Heart right ventricle (tissue), 16 donors: ENCODE results near the gene CANT1. TPM values are rescaled to one million over a fixed set of nuclear protein-coding genes. Genes with fewer than 3 reads are reported as not detected.

Experiments
- ATAC-seq, 8 donors: fragments of 200-7000 bp; cut with Tn5 transposase; one replicate each; pipeline ENCODE4 v1.9.1; 2020; ENCODE audit warnings: mild to moderate bottlenecking in 8 of 8, moderate library complexity in 8 of 8, moderate number of reproducible peaks in 1 of 8
- DNase-seq, 2 donors: peaks; one replicate each; pipeline ENCODE4 v3.0.0-alpha.2; 2020
- H3K27ac ChIP-seq, 10 donors: fragments of 200-600 bp; sonication (generic) in 2 of 10; one replicate each; pipeline versions ENCODE4 v1.5.0 to v1.8.0; 2020 to 2022; ENCODE audit warnings: mild to moderate bottlenecking in 3 of 10
- H3K27me3 ChIP-seq, 7 donors: fragments of 200-600 bp; one replicate each; pipeline ENCODE4 v1.8.0; 2021 to 2022; ENCODE audit warnings: mild to moderate bottlenecking in 2 of 7
- H3K36me3 ChIP-seq, 9 donors: fragments of 200-600 bp; sonication (generic) in 1 of 9; one replicate each; pipeline versions ENCODE4 v1.5.0 to v1.8.0; 2020 to 2022; ENCODE audit warnings: mild to moderate bottlenecking in 2 of 9
- H3K4me1 ChIP-seq, 9 donors: fragments of 200-600 bp; sonication (generic) in 1 of 9; one replicate each; pipeline versions ENCODE4 v1.5.0 to v1.8.0; 2020 to 2022; ENCODE audit warnings: mild to moderate bottlenecking in 4 of 9
- H3K4me3 ChIP-seq, 10 donors: fragments of 200-600 bp; sonication (generic) in 2 of 10; one replicate each; pipeline versions ENCODE4 v1.5.0 to v1.8.0; 2020 to 2022; ENCODE audit warnings: mild to moderate bottlenecking in 7 of 10, moderate library complexity in 2 of 10
- H3K9me3 ChIP-seq, 11 donors: fragments of 200-600 bp in 10 of 11; sonication (generic) in 2 of 11; one replicate each; pipeline versions ENCODE4 v1.5.0 to v1.8.0; 2013 to 2022; ENCODE audit warnings: mild to moderate bottlenecking in 2 of 11, control low read depth in 1 of 11, moderate library complexity in 1 of 11
- WGBS, 2 donors: extraction: QIAGEN DNeasy Blood & Tissue Kit; methylation state at CpG; one replicate each; pipeline ENCODE4 v1.1.7; 2013; ENCODE audit warnings: inconsistent platforms in 1 of 2; 5-methylcytosine and 5-hydroxymethylcytosine counted together
- intact Hi-C, 10 donors: fragments of 100-400 bp; cut with DNase I; formaldehyde crosslinking; loops; one replicate each; pipeline versions ENCODE4 v1.11.1 to v1.14.2; 2022
- polyA plus RNA-seq, 2 donors: library from polyadenylated mRNA; stranded (reverse); fragments of 200-250 nt; gene quantifications; one replicate each; pipeline ENCODE4 v1.2.3, GENCODE V29; 2013
- total RNA-seq, 10 donors: library from RNA; stranded (reverse); fragmentation: NEBNext Ultra II Directional in 3 of 10; extraction: Animal tissue kit (Norgen Biotek cat#: 25700) in 3 of 10; gene quantifications; one replicate each; pipeline versions ENCODE4 v1.2.1 to v1.2.4, GENCODE V29; 2021 to 2023
- TF ChIP-seq, protein P1 (sequence below), 9 donors: fragments of 200-600 bp; sonication (generic) in 2 of 9; IDR thresholded peaks; one replicate each; pipeline versions ENCODE4 v1.5.0 to v1.8.0; 2021 to 2022; ENCODE audit warnings: antibody characterized with exemption in 9 of 9, mild to moderate bottlenecking in 5 of 9, moderate library complexity in 1 of 9
- donor health status: Arrhythmogenic right ventricular cardiomyopathy.
- donor health status: ischemic (EF 13 %, LVEDD 7.1; RV severe dilation, severe dysfunction).
- donor health status: healthy with polysubstance abuse.
- donor health status: DM: no; HTN: yes; CAD: no.
- donor health status: DM: no; HTN: no; CAD: no.
- donor health status: ischemic (EF 25% LVEDD 6.9; RV normal size, moderate dysfunction).
- donor health status: ischemic (EF 25% LVEDD 5.7; RV mildly dilated, moderate dysfunction).
- donor health status: healthy.
- donor health status: DM: yes; HTN: yes; CAD: no.
- donor health status: Ischemic cardiomyopathy.
- donor health status: ischemic (EF 35%, LVEDD 5.7; RV mildly dilated, moderate dysfunction).
- donor health status: nonischemic (EF 11% LVEDD 7.7; RV severe dilation, severe dysfunction).
- donor health status: DM: yes; HTN: yes; CAD: no.
- donor health status: PGD.
- donor health status: ischemic (EF 29% LVEDD 5.4; RV normal size, mild dysfunction).
- donor health status: nonischemic (EF 23%, LVEDD 6.1; RV moderate dilation, normal function).

CANT1 gene
- total and polyA plus RNA-seq, 12 donors = 4.1 to 33.4 (median 23.8) TPM

DNA sequence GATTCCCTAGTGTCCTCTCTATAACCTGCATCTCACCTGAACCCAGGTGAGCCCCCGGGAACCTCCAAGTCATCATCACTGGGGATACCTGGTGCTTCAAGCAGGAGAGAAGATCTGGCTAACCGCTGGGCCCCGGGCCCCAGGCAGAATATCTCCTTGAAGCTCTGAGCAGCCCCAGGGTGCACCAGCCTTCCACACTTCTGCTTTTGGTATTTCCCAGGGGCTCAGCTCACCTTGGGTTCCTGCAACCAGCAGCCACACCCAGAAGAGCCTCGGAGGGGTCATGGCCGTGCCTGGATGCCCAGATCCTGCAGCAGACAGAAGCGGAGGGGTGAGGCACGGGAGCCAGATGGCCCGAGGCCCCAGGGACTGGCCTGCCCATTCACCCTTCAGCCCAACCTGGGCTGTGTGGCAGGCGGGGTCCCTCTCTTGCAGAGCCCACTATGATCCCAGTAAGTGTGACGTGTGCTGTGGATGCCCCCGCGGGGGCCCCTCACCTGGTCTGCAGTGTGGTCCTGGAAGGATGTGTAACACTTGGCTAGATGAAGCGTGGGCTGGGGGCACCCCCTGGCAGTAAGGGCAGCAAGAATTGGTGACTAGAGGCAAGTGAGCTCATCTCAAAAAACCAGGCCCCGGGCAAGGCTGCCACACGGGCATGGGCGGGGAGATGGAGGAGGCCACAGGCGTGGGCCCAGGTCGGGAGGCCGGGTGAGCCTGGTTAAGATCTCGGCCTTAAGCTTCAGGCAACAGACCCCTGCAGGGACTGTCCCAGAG lies 32.5 kb downstream of the CANT1 start:
- Histone ChIP-seq H3K4me3 (peak overlapping the region in 8 of 10 donors; percentile 17 to 65 (median 48)), H3K4me1 (peaks cover 27 to 76% (median 64%) of the 10 kb centered on the region in 9 donors), H3K36me3 (peaks cover 0 to 32% (median 0%) of the 10 kb centered on the region in 9 donors), H3K9me3 (no peaks in the 10 kb centered on the region), H3K27me3 (no peaks in the 10 kb centered on the region), H3K27ac (peak overlapping the region in 9 of 10 donors; percentile 58 to 85 (median 80))
- intact Hi-C loops = loop anchor here in 1 of 10 donors (10.0 kb wide), 1 partner anchor 482 kb away; no protein-coding TSS in a partner anchor
- ATAC-seq (no peak), DNase-seq (no peak)
- TF ChIP-seq, protein P1, sequence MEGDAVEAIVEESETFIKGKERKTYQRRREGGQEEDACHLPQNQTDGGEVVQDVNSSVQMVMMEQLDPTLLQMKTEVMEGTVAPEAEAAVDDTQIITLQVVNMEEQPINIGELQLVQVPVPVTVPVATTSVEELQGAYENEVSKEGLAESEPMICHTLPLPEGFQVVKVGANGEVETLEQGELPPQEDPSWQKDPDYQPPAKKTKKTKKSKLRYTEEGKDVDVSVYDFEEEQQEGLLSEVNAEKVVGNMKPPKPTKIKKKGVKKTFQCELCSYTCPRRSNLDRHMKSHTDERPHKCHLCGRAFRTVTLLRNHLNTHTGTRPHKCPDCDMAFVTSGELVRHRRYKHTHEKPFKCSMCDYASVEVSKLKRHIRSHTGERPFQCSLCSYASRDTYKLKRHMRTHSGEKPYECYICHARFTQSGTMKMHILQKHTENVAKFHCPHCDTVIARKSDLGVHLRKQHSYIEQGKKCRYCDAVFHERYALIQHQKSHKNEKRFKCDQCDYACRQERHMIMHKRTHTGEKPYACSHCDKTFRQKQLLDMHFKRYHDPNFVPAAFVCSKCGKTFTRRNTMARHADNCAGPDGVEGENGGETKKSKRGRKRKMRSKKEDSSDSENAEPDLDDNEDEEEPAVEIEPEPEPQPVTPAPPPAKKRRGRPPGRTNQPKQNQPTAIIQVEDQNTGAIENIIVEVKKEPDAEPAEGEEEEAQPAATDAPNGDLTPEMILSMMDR (IDR thresholded peaks at IDR 0.05) = no peak
- 69 to 77% methylated on average over 20 of the region's 20 CpGs for WGBS, 2 donors

DNA sequence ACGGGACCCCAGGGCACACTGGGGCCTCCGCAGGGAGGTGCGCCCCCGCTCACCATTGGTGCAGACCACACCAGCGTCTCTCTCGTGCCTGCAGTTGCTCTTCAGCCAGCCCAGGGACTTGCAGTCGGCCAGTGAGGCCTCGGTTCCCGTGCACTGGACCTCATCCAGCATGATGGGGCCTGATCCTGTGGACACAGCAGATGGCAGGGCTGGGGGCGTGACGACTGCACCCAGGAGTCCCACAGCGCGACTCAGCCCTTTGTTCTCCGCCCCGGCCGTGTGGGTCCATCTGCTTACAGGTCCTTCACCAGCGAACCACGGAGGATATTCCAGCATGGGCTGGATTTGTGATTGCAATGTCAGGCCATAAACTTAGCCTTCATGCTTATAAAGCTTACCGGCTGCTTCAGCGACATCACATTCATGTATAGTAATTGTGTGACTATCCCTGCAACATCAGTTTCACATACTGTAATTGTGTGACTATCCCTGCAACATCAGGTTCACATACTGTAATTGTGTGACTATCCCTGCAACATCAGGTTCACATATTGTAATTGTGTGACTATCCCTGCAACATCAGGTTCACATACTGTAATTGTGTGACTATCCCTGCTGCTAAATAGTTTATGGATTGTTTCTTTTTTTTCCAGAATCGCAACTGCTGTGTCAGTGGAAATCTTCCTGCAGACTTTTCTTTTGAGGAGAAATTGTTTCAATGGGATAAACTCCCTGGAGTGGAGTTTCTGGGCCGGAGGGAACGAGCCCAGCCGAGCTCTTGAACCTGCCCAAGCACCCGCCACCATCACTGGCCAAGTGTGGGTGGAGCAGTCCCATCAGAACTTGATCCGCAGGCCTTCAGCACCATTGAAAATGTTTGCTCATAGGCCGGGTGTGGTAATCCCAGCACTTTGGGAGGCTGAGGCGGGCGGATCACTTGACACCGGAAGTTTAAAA lies 34.7 kb downstream of the CANT1 start:
- WGBS, 2 donors = 54 to 59% methylated on average over 30 of the region's 30 CpGs
- intact Hi-C loops = loop anchor here in 8 of 10 donors (5.0 to 10.0 kb wide), 6 partner anchors 38 to 480 kb away; partner anchors contain the start of gene TIMP2 (in 1 of the 8)
- Histone ChIP-seq H3K9me3 (no peaks in the 10 kb centered on the region), H3K27ac (peak overlapping the region in 8 of 10 donors; percentile 15 to 79 (median 46)), H3K27me3 (no peaks in the 10 kb centered on the region), H3K4me3 (peak overlapping the region in 4 of 10 donors; percentile 4 to 30 (median 26)), H3K36me3 (peaks cover 0 to 44% (median 5%) of the 10 kb centered on the region in 9 donors), H3K4me1 (peaks cover 21 to 89% (median 69%) of the 10 kb centered on the region in 9 donors)
- peak in 5 of 8 donors; percentile 9 to 35 (median 19) for ATAC-seq
- TF ChIP-seq, protein P1 (IDR thresholded peaks at IDR 0.05) = no peak
- peak; percentile 54 to 59 for DNase-seq

DNA sequence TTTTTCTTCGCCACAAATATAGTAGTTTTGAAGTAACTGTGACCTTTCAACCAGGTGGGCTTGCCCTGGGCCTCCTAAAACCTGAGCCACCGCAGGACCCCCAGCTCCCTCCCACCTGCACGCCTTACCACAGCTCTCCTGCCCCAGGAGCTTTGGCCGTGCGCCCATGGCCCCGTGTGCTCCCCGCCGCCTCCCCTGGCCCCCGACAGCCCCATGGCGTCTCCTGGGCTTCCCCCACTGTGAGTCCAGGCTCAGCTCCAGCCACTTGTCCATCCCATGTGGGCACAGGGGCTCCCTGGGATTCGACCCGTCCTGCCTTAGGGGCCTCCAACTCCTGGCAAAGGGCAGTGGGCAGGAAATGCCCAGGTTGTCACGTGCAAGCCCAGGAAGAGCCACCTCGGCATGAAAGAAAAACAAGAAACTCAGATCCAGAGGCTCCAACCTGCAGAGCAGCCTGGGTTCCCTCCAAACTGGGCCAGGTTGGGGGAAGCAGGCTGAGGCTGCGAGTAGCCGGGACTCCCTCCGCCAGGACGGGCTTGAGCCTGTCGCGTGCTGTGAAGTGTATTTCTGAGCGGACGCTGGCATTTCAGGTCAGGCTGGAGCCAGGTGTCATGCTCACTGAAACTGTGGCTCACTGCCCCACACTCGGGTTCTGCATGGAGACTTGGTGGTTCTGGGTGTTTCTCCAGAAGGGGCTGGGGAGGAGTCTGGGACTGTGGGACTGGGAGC lies 35.6 kb downstream of the CANT1 start:
- 72 to 80% methylated on average over 23 of the region's 23 CpGs for WGBS, 2 donors
- Histone ChIP-seq H3K27me3 (no peaks in the 10 kb centered on the region), H3K9me3 (no peaks in the 10 kb centered on the region), H3K4me3 (no peak overlapping the region), H3K4me1 (peaks cover 18 to 80% (median 59%) of the 10 kb centered on the region in 9 donors), H3K27ac (peak overlapping the region in 3 of 10 donors; percentile 15 to 46 (median 23)), H3K36me3 (peaks cover 0 to 52% (median 7%) of the 10 kb centered on the region in 9 donors)
- intact Hi-C loops = loop anchor here in 8 of 10 donors (5.0 to 10.0 kb wide), 6 partner anchors 37 to 479 kb away; partner anchors contain the start of gene TIMP2 (in 1 of the 8)
- TF ChIP-seq, protein P1 (IDR thresholded peaks at IDR 0.05) = no peak
- DNase-seq = no peak
- ATAC-seq = no peak
